AG09319 (cell line): ENCODE data around the gene CNOT6L.

Source experiments
- DNase-seq: peaks from one replicate; pipeline ENCODE4 v3.0.0-alpha.2; 2010; ENCODE audit warnings: low read depth; ENCODE audit errors: extremely low read depth
- TF ChIP-seq, protein P1 (sequence below): IDR thresholded peaks from 2 replicates; pipeline ENCODE4 v1.5.1; 2011; ENCODE audit warnings: low read depth, mild to moderate bottlenecking, inconsistent platforms, low read length, moderate library complexity

The CNOT6L gene

GRCh38 chr4:77758804-77759203, 60.4 kb downstream of the CNOT6L start:
- TF ChIP-seq, protein P1, sequence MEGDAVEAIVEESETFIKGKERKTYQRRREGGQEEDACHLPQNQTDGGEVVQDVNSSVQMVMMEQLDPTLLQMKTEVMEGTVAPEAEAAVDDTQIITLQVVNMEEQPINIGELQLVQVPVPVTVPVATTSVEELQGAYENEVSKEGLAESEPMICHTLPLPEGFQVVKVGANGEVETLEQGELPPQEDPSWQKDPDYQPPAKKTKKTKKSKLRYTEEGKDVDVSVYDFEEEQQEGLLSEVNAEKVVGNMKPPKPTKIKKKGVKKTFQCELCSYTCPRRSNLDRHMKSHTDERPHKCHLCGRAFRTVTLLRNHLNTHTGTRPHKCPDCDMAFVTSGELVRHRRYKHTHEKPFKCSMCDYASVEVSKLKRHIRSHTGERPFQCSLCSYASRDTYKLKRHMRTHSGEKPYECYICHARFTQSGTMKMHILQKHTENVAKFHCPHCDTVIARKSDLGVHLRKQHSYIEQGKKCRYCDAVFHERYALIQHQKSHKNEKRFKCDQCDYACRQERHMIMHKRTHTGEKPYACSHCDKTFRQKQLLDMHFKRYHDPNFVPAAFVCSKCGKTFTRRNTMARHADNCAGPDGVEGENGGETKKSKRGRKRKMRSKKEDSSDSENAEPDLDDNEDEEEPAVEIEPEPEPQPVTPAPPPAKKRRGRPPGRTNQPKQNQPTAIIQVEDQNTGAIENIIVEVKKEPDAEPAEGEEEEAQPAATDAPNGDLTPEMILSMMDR: no peak
- no peak for DNase-seq

- TF ChIP-seq, protein P1: no peak
- no peak for DNase-seq
Observed at GRCh38 chr4:77751764-77752163, 67.4 kb downstream of the CNOT6L start.

- DNase-seq: no peak
- TF ChIP-seq, protein P1: no peak
Observed at GRCh38 chr4:77745792-77746191, 73.4 kb downstream of the CNOT6L start.

DNA sequence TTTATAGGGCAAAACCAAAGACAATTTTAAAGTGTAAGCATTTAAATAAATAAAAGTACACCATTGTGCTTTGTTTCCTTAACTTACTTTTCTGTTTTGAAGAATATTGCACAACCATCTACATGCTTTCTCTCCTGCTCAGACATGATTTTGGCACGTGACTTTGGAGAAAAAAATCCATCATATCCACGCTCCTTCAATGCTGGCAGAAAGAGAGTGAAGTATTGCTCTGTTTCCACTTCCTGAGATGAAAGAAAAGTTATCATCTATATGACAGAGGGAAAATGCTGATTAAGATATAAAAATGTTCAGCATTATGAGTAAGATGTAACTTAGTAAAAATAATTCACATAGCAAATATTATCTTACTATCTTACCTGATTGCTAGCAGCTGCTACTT, 77.1 kb downstream of the CNOT6L start:
- DNase-seq: no peak
- TF ChIP-seq, protein P1: no peak

DNA sequence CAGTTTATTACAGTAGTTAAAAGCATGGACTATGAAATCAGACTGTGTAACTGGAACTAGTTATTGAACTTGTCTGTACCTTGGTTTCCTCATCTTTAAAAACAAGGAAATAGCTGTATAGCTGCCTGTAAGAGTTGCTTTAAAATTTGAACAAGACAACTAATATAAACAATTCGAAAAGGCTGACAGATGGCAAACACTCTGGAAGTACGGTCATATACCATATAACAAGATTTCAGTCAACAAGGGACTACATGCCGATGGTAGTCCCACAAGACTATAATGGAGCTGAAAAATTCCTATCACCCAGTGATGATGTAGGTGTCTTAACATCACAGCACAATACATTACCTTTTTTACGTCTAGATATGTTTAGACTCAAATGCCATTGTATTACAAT, 78.7 kb downstream of the CNOT6L start:
- no peak for DNase-seq
- TF ChIP-seq, protein P1: no peak

- TF ChIP-seq, protein P1: no peak; the same call in none of the 2 replicates
- DNase-seq: peak; percentile 20
Observed at GRCh38 chr4:77734928-77735327, 84.2 kb downstream of the CNOT6L start.

GRCh38 chr4:77731656-77732055, 87.5 kb downstream of the CNOT6L start:
- TF ChIP-seq, protein P1: no peak
- no peak for DNase-seq
